T47D (cell line): ENCODE results near the gene GATAD2A.
"Not testable (repeated sequence)": the region's sequence is repeated elsewhere in the genome, so short reads cannot be mapped to it uniquely, and the experiment has no call there.

ENCODE experiments used
- DNase-seq, 2 experiments: peaks; one replicate each; pipeline versions ENCODE4 v3.0.0 to v3.0.0-alpha.2; 2011 to 2012; ENCODE audit warnings: low read depth in 1 of 2, low spot score in 1 of 2
- JUND ChIP-seq: IDR thresholded peaks from 2 replicates; pipeline ENCODE4 v1.6.1; 2012; ENCODE audit warnings: low read depth
- in situ Hi-C: cut with HindIII; loops from 2 replicates; pipeline ENCODE4 v1.10.0; 2016; ENCODE audit warnings: low sequenced_read_pairs, low pct_unique_long_range_greater_than_20kb

GATAD2A gene

GRCh38 chr19:19381007-19381926 is 24.2 kb upstream of the GATAD2A start:
- TF ChIP-seq JUND: no peak
- in situ Hi-C loops: no loop called here
- peak in 1 of 2 experiments; percentile 81 for DNase-seq

GRCh38 chr19:19382118-19382517 is 23.4 kb upstream of the GATAD2A start:
- no peak for DNase-seq
- TF ChIP-seq JUND: no peak
- in situ Hi-C loops: no loop called here

- in situ Hi-C loops: no loop called here
- no peak for TF ChIP-seq JUND
- no peak for DNase-seq
Measured at GRCh38 chr19:19384486-19384885, 21.0 kb upstream of the GATAD2A start.

- DNase-seq: peak; percentile 75 to 99
- in situ Hi-C loops: no loop called here
- TF ChIP-seq JUND: no peak
Measured at GRCh38 chr19:19385131-19385895, 20.2 kb upstream of the GATAD2A start.

- DNase-seq: no peak
- in situ Hi-C loops: no loop called here
- no peak for TF ChIP-seq JUND
Measured at GRCh38 chr19:19385896-19386869, 19.3 kb upstream of the GATAD2A start.

- TF ChIP-seq JUND: no peak
- DNase-seq: no peak
- in situ Hi-C loops: no loop called here
Measured at GRCh38 chr19:19387108-19387507, 18.4 kb upstream of the GATAD2A start.

GRCh38 chr19:19388568-19389555 is 16.6 kb upstream of the GATAD2A start:
- no peak for TF ChIP-seq JUND
- DNase-seq: no peak
- in situ Hi-C loops: no loop called here

GRCh38 chr19:19389683-19390082 is 15.8 kb upstream of the GATAD2A start:
- in situ Hi-C loops, DNase-seq: not testable (repeated sequence)

- in situ Hi-C loops, DNase-seq: not testable (repeated sequence)
Measured at GRCh38 chr19:19394333-19394732, 11.1 kb upstream of the GATAD2A start.

GRCh38 chr19:19399733-19400433 is 5.6 kb upstream of the GATAD2A start:
- TF ChIP-seq JUND: no peak
- DNase-seq: no peak
- in situ Hi-C loops: no loop called here
